HG03575 (cell line): Measurements from ENCODE around the gene DLGAP1.
"Not testable (repeated sequence)": the region's sequence is repeated elsewhere in the genome, so short reads cannot be mapped to it uniquely, and the experiment has no call there.

ENCODE experiments used
- ATAC-seq: cut with Tn5 transposase; IDR thresholded peaks from one replicate; pipeline ENCODE4 v1.9.1; 2021; ENCODE audit not compliant: unreplicated experiment, insufficient number of reproducible peaks, low FRiP score; ENCODE audit errors: extremely low read depth

DLGAP1 gene

DNA sequence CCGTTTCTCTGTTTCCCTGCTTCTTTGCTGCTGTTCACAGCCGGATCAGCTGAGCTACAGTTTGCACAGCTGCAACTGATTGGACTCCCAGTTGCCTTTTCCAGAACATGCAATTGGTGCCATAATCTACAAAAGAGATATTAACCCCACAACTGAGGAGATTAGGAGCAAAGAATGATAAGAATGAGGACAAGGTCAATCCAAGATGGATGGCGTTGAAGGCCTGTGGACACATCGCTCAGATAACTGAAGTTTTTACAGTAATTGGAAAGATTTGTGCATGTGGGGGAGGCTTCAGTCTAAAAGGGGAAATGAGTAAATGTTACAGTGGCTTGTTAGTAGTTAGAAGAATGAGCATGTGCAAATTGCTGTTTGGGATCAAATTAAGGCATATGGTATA is 741.9 kb downstream of the DLGAP1 start:
- ATAC-seq = no peak

DNA sequence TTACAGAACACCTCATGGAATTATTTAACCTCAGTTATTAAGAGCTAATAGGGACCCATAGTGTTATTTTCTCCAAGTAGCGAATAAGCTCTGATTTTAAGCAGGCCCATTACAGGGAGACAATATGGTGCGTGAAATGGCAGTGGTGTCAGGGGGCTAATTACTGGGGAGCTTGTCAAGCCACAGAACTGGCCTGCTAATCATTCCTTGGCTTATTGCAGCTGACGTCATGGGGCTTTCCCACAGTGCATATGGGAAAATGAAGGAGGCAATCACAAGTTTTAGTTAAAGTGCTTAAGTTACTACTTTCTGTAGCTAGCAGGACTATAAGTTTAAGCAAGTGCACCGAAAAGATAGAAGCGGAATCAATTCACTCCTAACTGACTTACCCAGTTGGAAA is 742.6 kb downstream of the DLGAP1 start:
- no peak for ATAC-seq

DNA sequence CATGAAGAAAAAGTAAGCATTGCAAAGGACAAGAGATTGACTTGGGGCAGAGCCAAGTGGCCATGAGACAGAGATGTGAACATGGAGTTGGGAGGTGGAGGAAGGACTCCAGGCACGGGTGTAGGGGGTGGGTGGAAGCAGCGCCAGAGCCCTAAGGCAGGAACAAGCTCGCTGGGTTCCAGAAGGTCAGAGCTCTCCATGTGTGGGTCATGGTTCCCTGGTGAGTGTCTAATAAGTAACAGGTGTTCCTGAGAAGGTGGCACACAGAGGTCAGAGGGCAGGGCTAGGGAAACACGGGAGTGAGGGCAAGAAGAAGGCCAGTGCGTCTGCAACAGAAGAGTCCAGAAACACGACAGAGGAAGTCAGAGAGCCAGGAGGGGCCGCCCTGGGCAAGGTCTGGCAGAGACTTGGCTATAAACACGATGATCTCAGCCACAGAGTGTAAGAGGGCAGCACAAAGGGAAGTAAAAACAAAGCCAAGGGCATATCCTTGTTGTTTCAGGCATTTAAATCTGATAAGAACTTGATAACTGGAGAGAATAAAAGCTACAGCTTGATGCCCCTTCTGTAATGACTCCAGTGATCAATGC is 744.3 kb downstream of the DLGAP1 start:
- ATAC-seq = no peak

DNA sequence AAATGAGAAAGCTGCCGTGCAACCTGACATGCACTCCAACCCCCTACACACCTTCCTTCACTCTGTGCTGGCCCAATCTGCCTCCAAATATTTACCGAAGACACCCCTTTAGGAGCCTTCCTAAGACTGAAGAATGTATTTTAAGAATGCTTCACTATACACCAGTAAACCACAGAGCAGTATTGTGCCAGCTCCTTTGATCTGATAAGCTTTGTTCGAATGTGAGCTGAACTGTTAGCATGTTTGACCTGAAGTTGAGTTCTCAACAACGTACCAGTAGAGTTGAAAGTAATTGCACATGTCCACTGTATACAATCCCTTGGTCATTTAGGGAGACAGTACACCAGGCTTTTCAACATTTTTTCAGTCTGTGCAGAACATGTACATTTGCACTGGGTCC is 745.9 kb downstream of the DLGAP1 start:
- no peak for ATAC-seq

DNA sequence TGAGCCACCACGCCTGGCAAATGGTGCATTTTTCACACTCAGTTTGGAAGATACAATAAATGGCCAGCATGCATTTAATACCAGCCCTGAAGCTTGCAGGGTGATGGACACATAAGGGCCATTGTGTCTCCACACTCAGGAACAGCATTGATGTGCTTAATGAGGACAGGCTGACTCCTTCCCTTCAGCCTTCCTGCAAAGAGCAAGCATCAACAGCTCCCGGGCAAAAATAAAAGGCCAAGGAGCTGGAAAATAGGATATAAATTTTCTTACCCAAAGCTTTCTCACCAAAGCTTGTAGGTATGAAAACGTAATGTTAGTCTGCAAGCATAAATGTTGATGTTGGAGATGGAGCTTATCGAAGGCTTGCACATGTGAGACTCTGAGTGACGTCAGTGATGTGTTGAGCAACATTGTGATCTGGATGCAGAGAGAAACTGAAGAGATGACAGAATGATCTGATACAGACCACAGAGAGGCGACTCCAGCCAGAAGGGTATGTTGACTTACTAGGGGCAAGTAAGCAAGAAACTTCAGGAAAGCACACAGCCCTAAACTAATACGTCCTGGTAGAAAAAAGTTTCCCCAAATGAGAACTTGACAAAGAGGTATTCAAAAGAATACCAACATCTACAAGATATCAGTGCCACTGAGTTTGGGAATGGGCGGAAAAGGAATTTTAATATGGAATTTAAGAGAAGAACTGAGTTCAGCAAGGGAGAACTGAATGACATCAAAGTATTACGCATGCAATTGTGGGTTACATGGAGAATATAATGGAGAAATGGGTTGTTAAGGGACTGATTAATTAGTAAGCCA is 748.6 kb downstream of the DLGAP1 start:
- ATAC-seq = no peak

DNA sequence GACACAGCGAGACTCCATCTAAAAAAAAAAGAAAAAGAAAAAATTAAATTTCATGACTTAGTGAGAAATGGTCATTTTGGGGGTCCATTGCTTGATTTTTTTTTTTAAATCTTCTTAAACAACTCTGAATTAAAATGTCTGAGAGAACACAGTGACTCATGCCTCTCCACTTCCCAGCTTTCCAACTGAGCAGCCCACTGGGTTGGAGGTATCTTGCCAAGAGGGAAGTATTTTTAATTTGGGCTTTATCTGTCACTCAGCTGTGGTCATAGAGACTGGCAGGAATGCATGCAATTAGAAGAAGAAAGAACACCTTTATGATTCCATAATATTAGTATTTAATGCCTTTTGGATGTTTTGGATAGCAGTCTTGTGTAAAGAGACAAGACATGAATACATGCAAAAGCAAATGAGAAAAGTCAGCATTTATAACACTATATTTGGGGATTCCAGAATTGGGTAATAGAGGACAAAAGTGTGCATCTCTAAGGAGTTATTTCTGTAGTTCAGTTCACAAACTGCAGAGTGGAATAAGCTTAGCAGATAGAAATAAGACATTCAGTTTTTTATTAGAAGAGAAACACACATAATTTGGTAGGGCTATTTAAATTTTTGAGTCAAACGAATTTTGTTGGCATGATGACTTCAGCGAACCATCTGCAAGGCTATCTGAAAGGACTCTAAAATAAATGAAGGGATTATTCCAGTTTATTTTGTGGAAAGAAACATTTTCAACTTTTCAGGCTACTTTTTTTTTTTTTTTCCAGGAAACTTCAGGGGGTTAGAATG is 750.4 kb downstream of the DLGAP1 start:
- no peak for ATAC-seq

DNA sequence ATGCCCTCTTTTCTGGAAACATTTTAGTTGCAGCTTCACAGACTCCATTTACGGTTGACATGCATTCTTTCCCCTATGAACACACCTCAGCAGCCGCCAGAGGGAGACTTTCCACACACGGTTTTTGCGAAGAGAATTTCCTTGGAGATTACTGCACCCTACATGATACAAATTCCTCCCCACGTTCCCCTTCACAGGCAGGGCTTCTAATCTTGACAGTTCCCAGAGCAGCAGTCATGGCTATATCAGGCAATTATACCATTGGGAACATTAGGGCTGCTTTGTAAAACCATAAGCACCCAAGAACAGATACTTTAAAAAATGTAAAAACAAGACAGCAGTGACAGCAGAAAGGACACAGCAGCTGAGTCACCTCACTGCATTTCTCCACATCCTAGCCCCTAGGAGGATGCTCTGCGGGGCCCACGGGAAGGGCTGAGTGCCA is 751.4 kb downstream of the DLGAP1 start:
- ATAC-seq = no peak

DNA sequence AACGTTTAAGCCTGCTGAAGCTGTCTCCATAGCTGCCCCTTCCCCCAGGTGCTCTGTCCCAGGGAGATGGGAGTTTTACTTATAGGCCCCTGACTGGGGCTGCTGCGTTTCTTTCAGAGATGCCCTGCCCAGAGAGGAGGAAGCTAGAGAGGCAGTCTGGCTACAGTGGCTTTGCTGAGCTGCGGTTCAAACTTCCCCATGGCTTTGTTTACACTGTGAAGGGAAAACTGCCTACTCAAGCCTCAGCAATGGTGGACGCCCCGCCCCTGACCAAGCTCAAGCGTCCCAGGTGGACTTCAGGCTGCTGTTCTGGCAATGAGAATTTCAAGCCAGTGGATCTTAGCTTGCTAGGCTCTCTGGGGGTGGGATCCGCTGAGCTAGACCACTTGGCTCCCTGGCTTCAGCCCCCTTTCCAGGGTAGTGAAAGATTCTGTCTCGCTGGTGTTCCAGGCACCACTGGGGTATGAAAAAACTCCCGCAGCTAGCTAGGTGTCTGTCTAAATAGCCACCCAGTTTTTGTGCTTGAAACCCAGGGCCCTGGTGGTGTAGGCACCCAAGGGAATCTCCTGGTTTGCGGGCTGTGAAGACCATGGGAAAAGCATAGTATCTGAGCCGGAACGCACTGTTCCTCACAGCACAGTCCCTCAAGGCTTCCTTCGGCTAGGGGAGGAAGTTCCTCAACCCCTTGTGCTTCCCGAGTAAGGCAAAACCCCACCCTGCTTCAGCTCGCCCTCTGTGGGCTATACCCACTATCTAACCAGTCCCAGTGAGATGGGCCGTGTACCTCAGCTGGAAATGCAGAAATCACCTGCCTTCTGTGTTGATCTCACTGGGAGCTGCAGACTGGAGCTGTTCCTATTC is 755.2 kb downstream of the DLGAP1 start:
- ATAC-seq = not testable (repeated sequence)

DNA sequence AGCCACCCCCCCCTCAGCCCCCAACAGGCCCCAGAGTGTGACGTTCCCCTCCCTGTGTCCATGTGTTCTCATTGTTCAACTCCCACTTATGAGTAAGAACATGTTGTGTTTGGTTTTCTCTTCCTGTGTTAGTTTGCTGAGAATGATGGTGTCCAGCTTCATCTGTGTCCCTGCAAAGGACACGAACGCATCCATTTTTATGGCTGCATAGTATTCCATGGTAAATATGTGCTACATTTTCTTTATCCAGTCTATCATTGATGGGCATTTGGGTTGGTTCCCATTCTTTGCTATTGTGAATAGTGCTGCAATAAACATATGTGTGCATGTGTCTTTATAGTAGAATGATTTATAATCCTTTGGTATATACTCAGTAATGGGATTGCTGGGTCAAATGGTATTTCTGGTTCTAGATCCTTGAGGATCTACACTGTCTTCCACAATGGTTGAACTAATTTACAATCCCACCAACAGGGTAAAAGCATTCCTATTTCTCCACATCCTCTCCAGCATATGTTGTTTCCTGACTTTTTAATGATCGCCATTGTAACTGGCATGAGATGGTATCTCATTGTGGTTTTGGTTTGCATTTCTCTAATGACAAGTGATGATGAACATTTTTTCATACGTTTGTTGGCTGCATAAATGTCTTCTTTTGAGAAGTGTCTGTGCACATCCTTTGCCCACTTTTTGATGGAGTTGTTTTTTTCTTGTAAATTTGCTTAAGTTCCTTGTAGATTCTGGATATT is 760.9 kb downstream of the DLGAP1 start:
- ATAC-seq = not testable (repeated sequence)

DNA sequence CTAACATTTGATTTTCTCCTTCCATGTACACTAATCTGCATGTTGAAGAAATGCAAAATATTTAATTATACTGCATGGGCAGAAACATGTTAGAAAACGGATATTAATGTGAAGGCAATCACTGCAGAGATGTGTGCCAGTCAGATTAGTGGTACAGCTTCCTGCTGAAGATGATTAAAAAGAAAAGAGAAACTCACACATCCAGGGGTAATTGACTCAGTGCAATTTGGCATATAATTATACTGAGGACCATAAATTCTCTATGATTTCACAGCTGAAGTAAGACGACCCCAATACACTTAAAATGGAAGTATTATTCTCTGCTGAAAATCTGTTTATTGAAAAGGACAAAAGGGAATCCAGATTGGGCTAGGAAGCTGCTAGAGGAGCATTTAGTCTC is 761.7 kb downstream of the DLGAP1 start:
- ATAC-seq = no peak

DNA sequence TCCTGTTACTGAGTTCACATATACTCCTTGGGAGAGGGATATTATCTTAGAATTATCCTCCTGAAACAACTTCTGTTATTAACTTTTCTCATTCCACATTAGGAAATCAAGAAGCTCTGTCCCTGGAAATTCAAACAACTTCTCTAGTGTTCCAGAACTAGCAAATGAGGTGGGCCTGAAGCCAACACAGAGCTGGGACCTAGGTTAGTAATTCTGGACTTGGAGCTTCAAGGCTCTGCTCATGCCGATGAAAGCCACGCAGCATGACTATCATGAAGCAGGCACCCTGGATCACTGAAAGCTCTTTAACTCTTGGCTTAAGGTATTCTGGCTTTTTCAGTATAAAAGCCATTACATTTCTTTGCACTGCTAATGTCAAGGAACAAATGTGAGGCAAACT is 762.4 kb downstream of the DLGAP1 start:
- ATAC-seq = no peak

DNA sequence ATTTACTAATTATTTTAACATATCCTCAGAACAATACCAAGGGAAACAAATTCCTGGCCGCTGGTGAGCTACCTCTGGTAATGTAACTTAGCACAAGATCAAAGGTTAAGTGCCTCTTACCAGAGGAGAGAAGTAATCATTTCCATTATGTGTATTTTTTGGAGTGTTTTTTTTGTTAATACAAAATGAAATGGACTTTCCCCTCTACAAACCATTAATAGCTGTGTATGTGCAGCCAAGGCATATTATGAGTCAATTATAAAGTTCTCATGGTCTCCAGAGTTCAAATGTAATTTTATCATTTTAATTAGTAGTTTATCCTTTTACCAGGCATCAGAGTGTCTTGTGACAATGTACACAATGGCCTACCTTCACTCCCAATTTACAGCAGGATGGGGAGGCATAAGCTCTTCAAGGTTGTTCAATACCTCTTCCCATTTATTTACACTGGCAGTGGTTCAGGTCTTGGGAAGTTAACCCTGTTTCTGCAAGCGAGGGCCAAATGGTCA is 762.9 kb downstream of the DLGAP1 start:
- ATAC-seq = no peak

DNA sequence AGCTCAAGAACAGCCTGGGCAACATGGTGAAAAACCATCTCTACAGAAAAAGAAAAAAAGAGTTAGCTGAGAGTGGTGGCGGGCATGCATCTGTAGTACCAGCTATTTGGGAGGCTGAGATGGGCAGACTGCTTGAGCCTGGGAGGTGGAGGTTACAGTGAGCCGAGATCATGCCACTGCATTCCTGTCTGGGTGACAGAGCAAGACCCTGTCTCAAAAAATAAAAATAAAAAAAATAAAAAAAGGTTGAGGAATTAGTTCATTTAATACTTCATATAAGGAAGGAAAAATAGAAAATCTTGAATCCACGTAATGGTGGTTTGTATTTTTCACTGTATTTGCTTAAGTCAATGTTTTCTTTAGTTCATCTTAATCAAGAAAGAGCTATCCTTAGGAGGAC is 763.4 kb downstream of the DLGAP1 start:
- ATAC-seq = no peak

DNA sequence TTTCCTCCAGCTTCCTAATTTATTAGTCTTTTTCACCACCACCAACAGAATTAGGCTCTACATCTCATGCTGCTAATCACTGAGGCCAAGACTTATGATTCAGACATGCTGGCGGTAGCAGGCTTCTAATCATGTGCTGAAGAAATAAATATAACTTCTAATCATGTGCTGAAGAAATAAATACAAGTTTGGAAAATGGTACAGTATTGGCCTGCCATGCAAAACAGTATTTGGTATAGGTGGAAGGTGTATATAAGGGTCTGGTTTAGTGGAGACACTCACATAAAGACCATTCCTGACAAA is 764.4 kb downstream of the DLGAP1 start:
- ATAC-seq = no peak

DNA sequence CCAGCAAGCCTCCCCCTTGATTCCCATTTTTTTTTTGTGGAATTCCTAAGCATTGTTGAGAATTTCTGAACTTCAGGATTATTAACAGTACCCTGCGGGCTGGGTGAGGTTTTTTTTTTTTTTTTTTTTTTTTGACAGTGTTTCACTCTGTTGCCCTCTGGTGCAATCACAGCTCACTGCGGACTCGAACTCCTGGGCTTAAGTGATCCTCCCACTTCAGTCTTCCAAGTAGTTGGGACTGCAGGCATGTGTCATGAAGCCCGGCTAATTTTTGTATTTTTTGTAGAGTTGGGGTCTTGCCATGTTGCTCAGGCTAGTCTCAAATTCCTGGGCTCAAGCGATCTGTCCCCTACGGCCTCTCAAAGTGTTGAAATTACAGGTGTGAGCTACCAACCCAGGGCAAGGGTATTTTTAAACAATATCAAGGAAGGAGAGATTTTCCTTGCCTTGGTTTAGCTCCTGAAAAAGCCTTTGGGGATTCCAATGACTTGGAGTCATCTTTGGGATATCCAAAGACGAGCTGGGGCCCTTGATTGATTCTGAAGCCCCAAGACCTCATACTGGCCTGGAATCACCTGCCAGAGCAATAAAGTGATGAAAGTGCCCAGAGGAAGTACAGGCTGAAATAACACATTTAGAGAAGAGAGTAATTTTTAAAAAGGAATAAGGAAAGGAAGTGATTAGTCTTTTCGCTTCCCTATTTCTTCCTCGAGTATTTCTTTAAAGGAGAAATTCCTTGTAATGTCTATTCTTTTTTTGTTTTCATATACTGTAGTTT is 764.9 kb downstream of the DLGAP1 start:
- no peak for ATAC-seq

DNA sequence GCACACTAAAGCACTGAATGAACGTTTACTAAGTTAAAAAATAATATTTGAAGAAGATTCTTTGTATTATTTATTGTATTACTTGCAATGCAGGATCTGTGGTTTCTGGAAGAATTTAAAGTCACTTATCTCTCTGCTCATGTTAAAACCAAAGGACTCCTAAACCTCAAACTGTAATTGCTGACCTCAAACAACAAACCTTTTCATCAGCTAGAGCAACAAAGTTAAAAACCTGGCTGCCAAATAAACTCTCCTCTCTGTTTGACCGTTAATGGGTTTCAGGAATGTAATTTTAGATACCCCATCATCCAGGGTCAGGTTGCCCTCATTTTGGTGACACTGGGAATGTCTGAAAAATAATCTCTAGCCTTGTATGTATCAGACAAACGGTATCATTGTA is 766.0 kb downstream of the DLGAP1 start:
- ATAC-seq = no peak

DNA sequence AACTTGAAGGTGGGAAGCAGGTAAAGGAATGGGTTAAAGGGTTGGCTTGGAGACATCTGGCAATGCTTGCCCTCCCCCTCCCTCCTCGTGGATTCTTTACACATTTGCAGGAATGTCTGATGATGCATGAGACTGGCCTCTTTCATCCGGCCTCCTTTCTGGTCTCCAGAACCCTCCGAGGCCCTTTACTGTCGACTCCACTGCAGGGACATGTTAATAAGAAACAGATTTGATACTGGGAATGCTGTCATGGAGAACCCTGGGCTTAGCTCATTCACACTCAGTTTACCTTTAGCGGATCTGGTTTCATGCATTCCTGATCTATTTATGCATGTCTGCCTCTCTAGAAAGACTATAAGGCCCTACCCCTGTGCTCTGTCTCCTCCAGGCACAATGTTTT is 766.4 kb downstream of the DLGAP1 start:
- no peak for ATAC-seq

DNA sequence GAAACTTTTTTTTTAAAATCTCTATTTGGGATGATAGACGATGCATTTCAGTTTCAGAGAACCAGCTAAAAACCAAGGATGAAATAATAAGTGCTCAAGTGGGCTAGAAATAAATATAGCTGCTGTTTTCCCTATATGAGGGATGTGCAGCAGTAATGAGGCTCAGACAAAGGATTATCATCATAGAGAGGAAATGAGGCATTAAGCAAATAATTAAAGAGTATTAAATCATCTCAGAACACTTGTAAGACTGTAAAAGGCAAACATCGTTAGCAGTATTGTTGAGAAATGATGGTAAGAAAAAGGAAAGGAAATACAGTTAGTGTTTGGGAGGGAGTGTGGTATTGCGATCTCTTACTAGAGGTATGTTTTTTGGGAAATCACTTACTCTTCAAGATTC is 771.6 kb downstream of the DLGAP1 start:
- no peak for ATAC-seq
